ENCODE data around the gene F5.
"Not testable (repeated sequence)": the region's sequence is repeated elsewhere in the genome, so short reads cannot be mapped to it uniquely, and the experiment has no call there.

Gene F5

DNA sequence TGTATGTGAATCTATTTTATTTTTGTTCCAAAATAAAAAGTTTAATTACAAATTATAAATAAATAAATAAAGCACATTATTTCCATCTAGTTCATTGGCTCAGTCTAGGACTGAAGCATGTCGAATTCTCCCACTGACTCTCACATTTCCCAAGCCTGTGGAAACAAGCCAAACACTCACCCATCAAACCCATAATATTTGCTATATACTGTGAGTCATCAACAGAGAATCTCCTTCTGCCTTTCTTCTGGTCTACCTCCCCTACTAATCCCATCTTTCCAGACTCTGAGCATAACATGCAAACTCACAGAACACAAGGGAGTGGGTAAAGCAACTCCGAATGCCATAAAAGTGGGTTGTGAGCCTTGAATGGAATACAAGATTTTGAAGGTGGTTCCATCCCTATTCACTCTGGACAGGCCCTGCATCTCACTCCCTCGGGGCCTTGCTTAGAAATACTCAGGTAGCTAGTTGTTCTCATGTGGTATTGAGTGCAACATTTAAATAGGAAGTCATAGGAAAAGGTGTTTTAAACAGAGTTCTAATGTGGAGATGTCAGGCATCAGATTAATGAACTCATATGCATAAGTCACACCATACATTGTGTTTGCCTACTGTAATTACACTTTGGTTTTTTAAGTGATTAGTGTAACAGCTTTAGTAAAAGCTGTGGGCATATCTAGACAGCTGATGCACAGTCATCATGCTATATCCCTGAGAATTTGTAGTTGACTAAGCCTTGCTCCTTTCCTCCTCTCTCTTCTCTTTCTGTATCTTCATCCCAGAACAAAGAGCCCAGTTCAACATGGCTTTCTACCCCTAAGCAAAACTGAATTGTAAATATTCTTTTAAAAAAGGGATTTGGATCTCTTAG lies 47.0 kb downstream of the F5 start:
- DNase-seq: no peak

DNA sequence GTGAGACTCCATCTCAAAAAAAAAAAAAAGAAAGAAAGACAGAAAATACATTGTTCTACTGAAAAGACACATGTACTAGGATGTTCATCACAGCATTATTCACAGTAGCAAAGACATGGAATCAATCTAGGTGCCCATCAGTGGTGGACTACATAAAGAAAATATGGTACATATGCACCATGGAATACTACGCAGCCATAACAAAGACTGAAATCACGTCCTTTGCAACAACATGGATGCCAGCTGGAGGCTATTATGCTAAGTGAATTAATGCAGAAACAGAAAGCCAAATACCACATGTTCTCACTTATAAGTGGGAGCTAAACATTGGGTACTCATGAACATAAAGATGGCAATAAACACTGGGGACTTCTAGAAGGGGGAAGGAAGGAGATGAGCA lies 51.6 kb downstream of the F5 start:
- DNase-seq: no peak

DNA sequence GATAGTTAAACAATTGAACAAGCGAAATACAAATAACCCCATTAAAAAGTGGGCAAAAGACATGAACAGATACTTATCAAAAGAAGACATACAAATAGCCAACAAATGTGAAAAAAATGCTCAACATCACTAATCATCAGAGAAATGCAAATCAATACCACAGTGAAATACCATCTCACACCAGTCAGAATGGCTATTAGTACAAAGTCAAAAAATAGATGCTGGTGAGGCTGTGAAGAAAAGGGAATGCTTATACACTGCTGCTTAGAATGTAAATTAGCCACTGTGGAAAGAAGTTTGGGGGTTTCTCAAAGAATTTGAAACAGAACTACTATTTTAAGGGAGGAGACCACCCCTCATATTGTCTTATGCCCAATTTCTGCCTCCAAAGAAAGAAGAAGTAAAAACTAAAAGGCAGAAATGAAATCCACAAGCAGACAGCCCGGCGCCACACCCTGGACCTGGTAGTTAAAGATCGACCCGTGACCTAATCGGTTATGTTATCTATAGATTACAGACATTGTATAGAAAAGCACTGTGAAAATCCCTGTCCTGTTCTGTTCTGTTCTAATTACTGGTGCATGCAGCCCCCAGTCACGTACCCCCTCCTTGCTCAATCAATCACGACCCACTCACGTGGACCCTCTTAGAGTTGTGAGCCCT lies 52.6 kb downstream of the F5 start:
- not testable (repeated sequence) for DNase-seq

DNA sequence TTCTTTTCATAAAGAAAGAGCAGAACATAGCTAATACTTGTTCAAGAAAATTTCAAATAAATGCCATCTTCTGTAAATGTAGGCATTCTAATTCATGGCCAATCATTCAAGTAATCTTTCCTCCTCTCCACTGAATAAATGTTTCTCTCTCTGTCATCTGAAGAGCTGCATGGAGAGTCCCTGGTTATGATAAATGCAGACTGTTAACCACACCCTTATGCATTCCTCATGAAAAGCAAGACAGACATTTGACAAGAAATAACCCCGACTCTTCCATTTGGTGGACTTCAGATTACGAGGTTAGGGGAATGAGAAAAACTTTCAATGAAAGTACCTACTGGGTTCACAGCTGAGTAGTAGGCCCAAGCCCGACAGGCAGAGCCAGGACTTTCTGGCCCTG lies 55.8 kb downstream of the F5 start:
- no peak for DNase-seq

DNA sequence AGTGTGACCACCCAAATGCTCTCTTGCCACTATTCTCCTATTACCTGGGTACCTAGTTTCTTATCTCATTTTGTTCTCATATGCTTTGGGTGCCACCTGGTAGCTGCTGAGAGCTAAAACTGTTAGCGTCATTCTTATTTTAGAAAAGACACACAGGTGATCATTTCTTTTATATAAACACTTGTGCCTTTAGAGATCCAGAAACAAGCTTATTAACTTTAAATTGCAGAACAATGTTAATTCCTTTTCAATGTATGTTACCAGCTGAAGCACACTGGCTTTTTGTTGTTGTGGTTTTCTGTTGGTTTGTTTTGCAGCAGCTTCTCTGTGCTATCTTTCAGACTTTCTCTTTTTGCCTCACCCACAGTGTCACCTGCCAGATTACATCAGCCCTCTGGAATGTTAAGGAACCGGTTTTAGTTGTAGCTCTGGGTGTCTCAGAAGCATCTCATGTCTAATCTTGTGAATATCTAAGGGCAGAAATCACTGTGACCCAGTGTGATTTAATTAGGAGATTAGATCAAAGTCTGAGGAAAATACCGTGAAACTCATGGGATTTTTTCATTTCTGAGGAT lies 57.1 kb downstream of the F5 start:
- peak; percentile 16 for DNase-seq

DNA sequence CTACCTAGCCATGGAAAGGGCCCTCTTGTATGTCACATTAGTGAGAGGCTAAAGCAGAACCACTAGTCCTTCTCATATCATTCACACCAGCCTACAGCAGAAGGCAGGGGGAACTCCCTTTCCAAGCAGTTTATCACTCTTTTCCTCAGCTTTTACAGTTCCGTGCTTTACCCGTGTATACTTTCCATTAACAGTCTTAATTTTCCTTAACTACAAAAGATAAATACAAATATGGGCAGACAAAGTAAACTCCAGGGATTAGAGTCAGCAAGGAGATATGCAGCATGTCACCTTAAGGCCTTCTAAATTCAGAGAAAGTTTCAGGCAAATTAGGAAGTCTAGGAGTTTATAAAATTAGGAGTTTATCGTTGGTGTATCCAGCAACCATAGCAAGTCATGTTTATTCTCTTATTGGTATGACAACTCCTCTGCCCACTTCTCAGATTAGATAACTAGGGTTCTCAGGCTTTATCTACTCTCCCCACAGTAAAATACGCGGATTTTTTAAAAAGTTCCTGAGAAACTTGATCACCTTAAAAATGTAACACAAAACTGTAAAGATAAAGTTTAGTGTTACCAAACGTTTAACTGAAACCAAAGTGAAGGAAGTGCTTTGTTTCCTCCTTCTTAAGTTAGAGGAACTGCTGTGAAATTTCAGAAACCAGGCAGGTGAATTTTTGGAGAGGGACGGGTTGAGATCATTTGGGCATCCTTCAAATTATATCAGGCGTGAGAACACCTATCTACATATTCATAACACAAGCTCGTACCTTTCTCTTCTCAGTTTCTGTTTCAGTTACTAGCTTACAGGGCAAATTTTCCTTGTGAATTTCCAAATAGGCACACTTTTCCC lies 57.8 kb downstream of the F5 start:
- no peak for DNase-seq

DNA sequence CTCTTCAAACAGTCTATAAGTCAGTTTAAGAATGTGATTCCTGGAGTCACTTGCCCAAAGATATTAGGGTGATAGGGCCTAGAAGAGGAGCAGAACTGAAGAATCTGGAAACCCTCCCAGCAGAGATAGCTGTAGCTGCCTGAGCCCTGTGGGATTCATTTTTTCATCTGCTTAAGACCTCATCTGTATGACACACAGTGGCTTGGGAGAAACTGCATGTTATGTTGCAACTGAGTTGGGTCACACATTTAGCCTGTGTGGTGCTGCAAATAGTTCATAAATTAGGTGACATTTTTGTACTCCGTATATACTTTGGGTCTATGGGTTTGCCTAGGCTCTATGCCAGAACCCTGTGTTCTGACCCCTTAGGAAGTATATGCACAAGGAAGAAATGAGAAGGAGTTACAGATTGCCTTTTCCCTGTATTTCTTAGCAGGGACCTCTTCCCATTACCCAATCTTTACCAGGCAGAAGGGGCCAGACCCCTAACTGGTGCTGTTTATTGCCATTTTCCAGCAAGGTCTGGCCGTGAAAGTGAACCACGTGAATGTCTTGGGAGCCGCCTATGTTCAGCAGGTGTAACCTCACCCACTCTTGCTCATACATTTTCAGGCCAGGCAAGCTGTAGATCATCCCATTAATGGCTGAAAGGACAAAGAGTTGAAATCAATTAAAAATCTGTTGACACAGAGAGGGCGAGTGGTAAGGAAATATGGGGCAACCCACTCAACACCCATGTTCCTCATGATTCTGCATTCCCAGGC lies 58.6 kb downstream of the F5 start:
- DNase-seq: no peak

DNA sequence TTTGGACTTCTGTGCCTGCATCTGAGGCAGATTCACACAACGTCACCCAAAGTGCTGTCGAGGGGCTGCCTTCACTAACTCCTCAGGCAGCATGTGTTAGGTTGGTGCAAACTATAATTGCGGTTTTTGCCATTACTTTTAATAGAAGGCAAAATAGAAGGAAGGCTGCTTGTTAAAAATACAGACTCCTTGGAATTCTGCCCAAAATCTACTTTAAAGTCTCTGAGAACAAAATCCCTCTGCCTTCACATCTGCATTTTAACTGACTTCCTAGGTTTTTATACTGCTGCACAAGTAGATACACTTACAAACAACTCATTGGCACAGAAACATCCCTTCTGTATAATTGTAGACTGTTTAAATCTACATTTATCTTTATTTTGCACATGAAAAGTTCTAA lies 59.3 kb downstream of the F5 start:
- DNase-seq: no peak

DNA sequence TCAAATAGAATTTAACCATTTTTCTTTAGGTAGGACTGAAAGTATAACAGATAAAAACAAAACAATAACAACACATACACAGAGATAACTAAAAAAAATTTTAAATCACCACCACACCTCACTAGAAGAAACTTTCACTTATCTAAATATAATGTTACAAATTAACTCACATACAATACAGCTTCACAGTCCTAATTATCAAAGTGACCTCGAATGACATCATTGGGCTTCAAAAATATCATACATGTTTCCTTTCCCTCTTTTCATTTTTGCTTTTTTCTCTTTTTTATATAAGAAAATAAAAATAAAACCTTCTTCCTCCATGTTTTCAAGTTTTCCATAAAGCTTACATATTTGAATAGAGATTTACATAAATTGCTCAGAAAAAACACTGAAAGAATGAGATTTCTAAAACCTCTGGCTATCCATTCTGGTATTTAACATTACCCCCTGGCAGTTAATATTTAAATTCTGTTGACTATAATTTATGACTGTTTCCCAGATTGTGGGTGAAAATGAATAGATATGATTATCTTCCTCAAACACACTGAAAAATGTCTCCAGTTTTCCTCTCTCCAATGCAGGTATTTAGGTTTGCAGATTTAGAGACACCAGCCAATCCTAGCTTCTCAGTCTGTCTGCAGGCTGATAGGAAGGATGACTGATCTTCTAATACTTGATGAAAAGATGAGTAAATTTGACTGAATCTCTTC lies 60.0 kb downstream of the F5 start:
- DNase-seq: no peak

DNA sequence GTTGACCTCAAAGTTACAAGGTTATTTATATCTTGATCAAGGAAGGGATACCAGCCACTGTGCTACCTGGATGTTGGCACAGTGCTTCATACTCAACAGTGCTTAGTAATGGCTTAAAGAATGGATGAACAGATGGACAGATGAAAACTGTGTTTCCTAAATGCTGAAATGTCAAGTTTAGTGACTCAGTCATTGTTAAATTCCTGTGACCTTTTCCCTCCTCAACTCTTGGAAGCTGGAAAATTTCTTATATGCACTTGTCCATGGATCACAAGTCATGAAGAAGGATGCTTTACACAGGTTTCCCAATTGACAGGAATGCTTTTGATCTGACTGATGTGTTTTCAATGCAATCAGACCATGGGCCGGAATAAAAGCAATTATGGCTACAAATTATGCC lies 60.9 kb downstream of the F5 start:
- DNase-seq: no peak

DNA sequence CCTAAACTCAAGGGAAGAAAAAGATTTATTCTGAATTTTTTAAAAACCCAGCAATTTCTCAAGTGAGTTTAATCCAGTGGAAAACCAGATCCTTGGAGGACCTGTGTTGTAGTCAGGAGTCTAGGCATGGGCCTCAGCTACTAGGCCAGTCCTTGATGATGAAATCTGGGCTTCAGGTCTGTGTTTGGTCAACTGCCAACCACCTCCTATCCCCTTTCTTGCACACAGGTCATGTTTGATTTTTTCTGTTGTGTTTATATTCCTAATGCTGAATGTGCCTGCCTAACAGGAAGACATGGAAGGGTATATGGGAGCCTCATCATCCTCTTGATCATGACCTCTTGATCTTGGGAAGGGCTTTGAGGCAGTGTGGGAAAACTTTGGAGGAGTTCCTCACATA lies 62.4 kb downstream of the F5 start:
- DNase-seq: no peak

DNA sequence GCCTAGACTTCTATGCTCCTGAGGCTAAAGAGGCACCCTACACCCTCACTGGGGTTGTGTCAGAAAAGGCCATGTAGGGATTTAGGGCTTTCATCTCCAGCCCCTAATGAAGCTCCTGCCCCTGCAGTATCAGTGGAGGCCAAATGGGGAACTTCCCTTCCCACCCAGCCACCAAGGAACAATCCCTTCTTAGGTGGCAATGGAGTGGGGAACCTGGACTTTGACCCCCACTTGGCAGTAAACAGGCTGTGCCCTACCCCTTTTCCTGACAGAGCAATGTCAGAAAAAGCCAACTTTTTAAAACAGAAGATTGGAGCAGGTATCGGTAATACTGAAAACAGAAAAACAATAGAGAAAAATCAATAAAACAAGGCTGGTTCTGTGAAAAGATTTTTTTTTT lies 65.1 kb downstream of the F5 start:
- no peak for DNase-seq

DNA sequence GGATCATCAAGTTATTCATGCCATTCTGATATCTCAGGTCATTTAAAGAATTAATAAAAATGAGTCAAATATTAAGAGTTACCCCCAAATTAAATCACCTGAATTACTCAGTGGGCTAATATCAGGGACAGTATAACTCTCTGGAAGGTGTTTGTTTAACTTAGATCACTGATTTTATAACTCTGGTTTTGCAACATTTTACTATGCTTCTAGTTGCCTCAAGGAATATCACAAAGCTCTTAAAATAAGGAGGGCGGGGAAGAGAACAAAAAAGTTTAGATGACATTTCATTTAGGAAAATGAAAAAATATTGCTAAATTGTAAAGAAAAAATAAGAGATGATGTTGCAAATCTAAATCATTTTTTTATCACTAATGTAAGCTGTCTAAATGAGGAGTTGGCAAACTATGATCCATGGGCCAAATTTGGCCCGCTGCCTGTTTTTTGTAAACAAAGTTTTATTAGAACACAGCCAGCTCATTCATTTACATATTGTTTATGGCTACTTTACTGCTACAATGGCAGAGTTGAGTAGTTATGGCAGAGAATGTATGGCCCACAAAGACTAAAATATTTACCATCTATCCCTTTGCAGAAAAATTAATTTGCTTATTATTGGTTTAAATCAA lies 68.6 kb downstream of the F5 start:
- DNase-seq: no peak

DNA sequence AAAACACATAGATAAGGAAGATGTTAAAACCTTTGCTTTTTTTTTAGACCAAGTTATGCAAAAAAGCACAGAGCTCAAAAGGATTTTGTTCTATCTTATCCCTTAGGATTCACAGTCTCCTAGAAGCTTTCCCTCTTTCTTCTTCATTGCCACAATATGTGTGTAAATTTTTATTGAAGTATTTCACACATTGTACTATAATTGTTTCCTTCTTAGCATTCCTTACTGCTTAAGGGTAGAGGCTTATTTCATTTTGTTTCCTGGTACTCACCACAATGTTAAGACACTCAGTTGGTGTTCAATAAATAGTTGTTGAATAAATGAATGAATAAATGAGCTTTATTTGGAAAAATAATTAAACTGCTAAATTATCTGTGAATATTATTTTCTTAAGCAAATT lies 70.6 kb downstream of the F5 start:
- DNase-seq: no peak

DNA sequence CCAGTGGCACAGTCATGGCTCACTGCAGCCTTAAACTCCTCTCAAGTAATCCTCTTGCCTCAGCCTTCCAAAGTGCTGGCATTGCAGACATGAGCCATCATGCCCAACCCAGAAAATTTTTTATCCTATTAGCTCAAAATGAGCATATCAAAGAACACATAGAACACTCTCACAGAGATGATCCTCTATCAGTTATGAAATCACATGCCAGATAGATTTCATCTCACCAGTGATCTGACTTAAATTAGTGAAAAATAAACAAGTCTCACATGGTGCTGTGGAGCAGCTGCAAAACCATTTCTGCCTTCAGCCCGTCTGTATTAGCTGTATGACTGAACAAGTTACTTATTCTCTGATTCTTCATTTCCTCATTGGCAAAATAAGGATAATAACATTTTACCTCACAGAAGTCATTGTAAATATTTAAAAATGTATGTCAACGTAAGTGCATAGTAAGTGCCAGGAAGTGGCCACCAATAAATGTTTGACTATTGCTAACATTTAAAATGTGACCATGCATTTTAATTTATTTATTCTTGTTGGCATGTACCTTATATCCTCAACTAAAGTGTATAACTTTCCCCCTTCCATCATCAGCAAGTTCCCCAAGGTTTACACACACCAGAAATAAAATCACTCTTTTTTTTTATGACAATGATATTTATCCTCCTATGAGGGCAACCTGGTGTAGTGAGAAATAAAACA lies 71.6 kb downstream of the F5 start:
- DNase-seq: no peak

DNA sequence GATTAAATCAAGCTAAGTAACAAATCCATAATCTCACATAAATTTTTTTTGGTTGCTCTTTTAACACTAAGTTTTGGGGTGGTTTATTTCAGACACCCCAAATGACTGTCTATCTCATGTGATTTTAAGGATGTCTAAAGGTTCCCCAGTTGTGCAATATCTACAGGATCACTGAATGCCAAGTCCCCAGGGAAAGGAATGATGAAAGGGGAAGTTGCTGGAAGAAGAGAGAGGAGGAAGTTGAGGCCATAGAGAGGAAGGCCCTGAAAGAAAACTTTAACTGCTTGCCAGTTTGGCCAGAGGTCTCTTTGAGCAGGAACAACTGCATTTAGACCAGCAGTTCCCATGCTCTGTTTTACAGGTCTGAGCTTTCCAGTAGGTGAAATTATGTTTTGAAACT lies 73.1 kb downstream of the F5 start:
- DNase-seq: no peak

DNA sequence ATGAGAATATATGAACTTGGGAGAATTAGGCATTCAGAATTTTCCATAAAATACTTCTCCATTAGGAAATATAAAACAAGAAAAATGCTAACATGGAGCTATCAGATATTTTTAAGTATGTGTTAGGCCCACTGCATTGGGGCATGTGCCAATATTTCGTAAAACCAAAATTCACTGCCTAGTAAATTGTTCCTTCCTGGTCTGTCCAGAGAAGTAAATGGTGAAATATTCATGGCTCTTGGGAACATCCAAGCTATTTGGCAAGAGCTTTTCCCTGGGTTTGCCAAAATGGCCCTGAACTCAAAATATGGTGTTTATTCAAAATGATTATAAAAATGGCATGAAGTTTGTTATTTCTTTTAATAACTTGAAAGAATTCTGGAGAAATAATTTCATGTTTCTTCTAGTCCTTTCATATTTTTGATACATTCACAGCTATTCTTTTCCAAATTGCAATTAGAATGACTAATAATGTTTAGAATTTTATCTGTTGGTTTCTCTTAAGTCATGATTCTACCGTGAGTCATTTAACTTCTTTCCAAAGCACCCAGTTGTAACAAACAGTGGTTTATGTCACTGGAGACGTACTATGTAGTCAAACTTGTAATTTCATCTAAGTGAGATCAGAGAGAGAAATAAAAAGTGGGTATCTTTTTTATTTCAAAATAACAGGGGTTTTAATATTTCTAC lies 74.8 kb downstream of the F5 start:
- no peak for DNase-seq

DNA sequence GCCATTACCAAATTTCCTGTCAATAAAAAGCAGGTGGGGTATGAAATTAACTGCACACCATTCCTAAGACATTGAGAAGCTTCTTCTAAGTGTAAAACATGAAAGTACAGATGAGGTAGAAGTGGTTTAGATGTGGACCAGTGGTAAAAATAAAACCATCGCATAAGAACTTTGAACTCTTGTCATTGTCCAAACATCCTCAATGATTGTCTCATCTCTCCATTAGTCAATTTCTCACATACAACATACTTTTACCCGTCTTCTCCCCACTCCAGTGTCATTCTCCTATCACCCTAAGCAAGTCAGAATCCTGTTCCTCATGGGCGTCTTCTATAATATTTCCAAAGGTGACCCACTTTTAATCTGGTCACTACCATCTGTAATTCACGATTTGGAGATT lies 76.2 kb downstream of the F5 start:
- no peak for DNase-seq

DNA sequence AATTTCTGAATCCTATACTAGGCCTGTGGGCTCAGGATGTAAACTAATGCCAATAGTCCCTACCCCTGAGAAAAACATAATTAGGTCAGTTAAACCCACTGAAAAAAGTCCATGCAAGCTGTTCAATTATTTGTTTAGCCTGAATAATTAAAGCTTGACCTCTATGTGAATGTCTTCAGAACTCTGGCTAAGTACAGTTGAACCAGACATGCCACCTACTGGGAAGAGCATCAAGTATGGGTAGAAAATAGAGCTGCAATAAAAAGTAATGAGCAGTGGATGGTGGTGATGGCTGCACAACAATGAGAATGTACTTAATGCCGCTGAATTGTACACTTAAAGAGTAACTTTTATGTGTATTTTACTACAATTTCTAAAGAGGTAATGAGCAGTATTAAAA lies 76.9 kb downstream of the F5 start:
- no peak for DNase-seq

All from right kidney (tissue), 1 donor.